ENCODE data around the gene PROCA1.

- TF ChIP-seq CTCF (conservative IDR thresholded peaks at IDR 0.05) (no peak), ZFX (IDR thresholded peaks at IDR 0.05) (0 out of 2 replicates have a peak, but pooled peaks have one; percentile 4)
Measured at GRCh38 chr17:28662527-28662829, 49.2 kb downstream of the PROCA1 start.
